ENCODE results near the gene TMEM121B.

Gene TMEM121B

DNA sequence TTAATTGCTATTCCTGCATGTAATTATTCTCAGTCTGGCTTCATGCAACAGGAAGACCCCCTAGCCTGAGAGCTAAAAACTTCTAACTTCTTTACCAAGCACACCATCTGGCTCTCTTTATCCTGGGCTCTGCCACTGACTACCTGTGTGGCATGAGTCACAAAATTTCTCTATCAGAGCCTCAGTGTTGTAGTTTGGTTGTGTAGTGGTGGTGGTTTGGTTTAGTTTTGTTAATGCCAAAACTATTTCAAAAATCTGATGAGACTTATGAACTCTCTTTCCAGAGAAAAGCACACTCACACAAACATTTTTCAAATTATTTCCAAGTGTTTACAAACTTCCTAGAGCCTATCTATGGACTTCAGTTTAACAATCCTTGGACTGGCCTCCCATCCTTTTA is 43.9 kb downstream of the TMEM121B start:
- Mint-ChIP-seq H3K4me1 (no peaks in the 10 kb centered on the region), H3K9me3 (no peaks in the 10 kb centered on the region), H3K36me3 (ENCODE audit: low read depth) (no peaks in the 10 kb centered on the region), H3K4me3 (no peak overlapping the region), H3K27ac (no peak overlapping the region), H3K27me3 (ENCODE audit: low read depth) (peaks cover 17% of the 10 kb centered on the region)
- TF ChIP-seq, protein P1, sequence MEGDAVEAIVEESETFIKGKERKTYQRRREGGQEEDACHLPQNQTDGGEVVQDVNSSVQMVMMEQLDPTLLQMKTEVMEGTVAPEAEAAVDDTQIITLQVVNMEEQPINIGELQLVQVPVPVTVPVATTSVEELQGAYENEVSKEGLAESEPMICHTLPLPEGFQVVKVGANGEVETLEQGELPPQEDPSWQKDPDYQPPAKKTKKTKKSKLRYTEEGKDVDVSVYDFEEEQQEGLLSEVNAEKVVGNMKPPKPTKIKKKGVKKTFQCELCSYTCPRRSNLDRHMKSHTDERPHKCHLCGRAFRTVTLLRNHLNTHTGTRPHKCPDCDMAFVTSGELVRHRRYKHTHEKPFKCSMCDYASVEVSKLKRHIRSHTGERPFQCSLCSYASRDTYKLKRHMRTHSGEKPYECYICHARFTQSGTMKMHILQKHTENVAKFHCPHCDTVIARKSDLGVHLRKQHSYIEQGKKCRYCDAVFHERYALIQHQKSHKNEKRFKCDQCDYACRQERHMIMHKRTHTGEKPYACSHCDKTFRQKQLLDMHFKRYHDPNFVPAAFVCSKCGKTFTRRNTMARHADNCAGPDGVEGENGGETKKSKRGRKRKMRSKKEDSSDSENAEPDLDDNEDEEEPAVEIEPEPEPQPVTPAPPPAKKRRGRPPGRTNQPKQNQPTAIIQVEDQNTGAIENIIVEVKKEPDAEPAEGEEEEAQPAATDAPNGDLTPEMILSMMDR (IDR thresholded peaks at IDR 0.05; ENCODE audit: unreplicated experiment in 3 of 3): no peak

DNA sequence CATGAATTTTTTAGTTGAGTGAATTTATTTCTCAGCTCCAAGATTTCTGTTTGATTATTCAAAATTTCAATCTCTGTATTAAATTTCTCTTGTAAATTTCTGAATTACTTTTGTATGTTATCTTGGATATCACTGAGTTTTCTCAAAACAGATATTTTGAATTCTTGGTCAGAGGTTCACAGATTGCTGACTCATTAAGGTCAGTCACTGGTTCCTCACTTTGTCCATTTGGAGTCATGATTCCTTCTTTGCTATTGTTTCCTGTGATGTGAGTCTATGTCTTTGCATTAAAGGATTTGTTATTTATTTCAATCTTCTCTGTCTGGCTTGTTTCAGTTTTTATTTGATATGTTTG is 46.5 kb downstream of the TMEM121B start:
- Mint-ChIP-seq H3K36me3 (ENCODE audit: low read depth) (no peaks in the 10 kb centered on the region), H3K9me3 (no peaks in the 10 kb centered on the region), H3K27ac (no peak overlapping the region), H3K4me3 (no peak overlapping the region), H3K27me3 (ENCODE audit: low read depth) (peaks cover 21% of the 10 kb centered on the region), H3K4me1 (no peaks in the 10 kb centered on the region)
- TF ChIP-seq, protein P1 (IDR thresholded peaks at IDR 0.05; ENCODE audit: unreplicated experiment in 3 of 3): no peak

DNA sequence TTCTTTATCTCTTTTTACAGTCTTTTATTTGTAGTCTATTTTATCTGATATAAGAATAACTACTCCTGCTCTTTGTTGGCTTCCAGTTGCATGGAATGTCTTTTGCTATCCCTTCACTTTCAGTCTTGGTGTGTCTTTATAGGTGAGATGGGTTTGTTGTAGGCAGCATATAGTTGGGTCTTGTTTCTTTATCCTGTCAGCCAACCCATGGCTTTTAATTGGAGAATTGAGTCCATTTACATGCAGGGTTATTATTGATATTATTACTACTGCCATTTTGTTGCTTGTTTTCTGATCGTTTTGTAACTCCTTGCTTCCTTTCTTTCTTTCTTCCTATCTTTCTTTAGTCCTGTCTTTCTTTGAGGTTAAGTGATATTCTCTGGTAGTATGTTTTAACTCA is 48.3 kb downstream of the TMEM121B start:
- TF ChIP-seq, protein P1 (IDR thresholded peaks at IDR 0.05; ENCODE audit: unreplicated experiment in 3 of 3): no peak
- Mint-ChIP-seq H3K27ac (no peak overlapping the region), H3K9me3 (no peaks in the 10 kb centered on the region), H3K4me1 (no peaks in the 10 kb centered on the region), H3K27me3 (ENCODE audit: low read depth) (peaks cover 21% of the 10 kb centered on the region), H3K4me3 (no peak overlapping the region), H3K36me3 (ENCODE audit: low read depth) (no peaks in the 10 kb centered on the region)
